ENCODE results near the gene ATXN7L1. TPM values are rescaled to one million over a fixed set of nuclear protein-coding genes. Genes with fewer than 3 reads are reported as not detected.
"Not testable (repeated sequence)": the region's sequence is repeated elsewhere in the genome, so short reads cannot be mapped to it uniquely, and the experiment has no call there.

ATXN7L1 gene
- polyA plus RNA-seq, 3 donors: 10.3 to 12.9 (median 11.4) TPM

- no peak for DNase-seq (ENCODE audit: extremely low read depth in 1 of 11, low read depth in 9 of 11, low spot score in 4 of 11)
Observed at GRCh38 chr7:105871142-105871541, 5.3 kb downstream of the ATXN7L1 start.

- no peak for DNase-seq (ENCODE audit: extremely low read depth in 1 of 11, low read depth in 9 of 11, low spot score in 4 of 11)
Observed at GRCh38 chr7:105866102-105866801, 10.1 kb downstream of the ATXN7L1 start.

DNA sequence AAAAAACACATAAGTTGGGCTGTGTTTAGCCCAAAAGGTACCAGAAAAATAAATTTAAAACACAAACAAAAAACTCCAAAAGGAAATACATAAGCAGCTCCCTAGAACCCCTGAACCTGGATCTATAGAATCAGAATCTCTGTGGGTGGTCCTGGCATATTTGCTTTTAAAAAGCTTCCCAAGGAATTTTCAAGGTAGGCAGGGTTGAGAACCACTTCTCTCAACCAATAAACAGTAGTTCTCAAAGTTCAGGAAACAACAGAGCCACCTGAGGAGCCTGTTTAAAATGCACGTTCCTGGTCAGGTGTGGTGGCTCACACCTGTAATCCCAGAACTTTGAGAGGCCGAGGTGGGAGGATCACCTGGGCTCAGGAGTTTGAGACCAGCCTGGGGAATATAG lies 12.5 kb downstream of the ATXN7L1 start:
- DNase-seq (ENCODE audit: extremely low read depth in 1 of 11, low read depth in 9 of 11, low spot score in 4 of 11): no peak

GRCh38 chr7:105862770-105863169 lies 13.6 kb downstream of the ATXN7L1 start:
- DNase-seq (ENCODE audit: extremely low read depth in 1 of 11, low read depth in 9 of 11, low spot score in 4 of 11): no peak

- no peak for DNase-seq (ENCODE audit: extremely low read depth in 1 of 11, low read depth in 9 of 11, low spot score in 4 of 11)
Observed at GRCh38 chr7:105862276-105862675, 14.1 kb downstream of the ATXN7L1 start.

- DNase-seq (ENCODE audit: extremely low read depth in 1 of 11, low read depth in 9 of 11, low spot score in 4 of 11): no peak
Observed at GRCh38 chr7:105861224-105861623, 15.2 kb downstream of the ATXN7L1 start.

- no peak for DNase-seq (ENCODE audit: extremely low read depth in 1 of 11, low read depth in 9 of 11, low spot score in 4 of 11)
Observed at GRCh38 chr7:105860793-105861192, 15.6 kb downstream of the ATXN7L1 start.

- no peak for DNase-seq (ENCODE audit: extremely low read depth in 1 of 11, low read depth in 9 of 11, low spot score in 4 of 11)
Observed at GRCh38 chr7:105857009-105857952, 19.1 kb downstream of the ATXN7L1 start.

DNA sequence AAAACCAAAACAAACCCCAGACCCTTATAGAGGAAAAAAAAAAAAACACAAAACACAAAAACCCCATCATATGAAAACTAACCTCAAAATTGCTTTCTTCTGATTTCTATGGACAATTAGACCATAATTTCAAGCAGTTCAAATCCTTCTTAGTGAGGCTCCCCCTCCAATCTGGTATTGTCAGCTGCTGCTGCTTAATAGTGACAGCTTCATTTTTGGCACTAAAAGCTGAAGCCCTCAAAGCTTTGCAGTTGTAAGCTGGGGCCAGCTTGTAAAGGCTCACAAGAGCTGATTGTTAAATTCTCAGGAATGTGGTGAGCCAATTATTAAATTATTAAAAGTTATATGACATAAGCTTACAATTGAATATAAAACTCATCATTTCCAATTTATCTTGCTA lies 21.9 kb downstream of the ATXN7L1 start:
- DNase-seq (ENCODE audit: extremely low read depth in 1 of 11, low read depth in 9 of 11, low spot score in 4 of 11): no peak

GRCh38 chr7:105853931-105854419 lies 22.4 kb downstream of the ATXN7L1 start:
- peak in 7 of 11 donors; percentile 30 to 67 (median 55) for DNase-seq (ENCODE audit: extremely low read depth in 1 of 11, low read depth in 9 of 11, low spot score in 4 of 11)

GRCh38 chr7:105851064-105851463 lies 25.3 kb downstream of the ATXN7L1 start:
- DNase-seq (ENCODE audit: extremely low read depth in 1 of 11, low read depth in 9 of 11, low spot score in 4 of 11): no peak

- no peak for DNase-seq (ENCODE audit: extremely low read depth in 1 of 11, low read depth in 9 of 11, low spot score in 4 of 11)
Observed at GRCh38 chr7:105849122-105849855, 27.1 kb downstream of the ATXN7L1 start.

- DNase-seq (ENCODE audit: extremely low read depth in 1 of 11, low read depth in 9 of 11, low spot score in 4 of 11): no peak
Observed at GRCh38 chr7:105846404-105846803, 30.0 kb downstream of the ATXN7L1 start.

- not testable (repeated sequence) for DNase-seq (ENCODE audit: extremely low read depth in 1 of 11, low read depth in 9 of 11, low spot score in 4 of 11)
Observed at GRCh38 chr7:105844681-105845080, 31.7 kb downstream of the ATXN7L1 start.

DNA sequence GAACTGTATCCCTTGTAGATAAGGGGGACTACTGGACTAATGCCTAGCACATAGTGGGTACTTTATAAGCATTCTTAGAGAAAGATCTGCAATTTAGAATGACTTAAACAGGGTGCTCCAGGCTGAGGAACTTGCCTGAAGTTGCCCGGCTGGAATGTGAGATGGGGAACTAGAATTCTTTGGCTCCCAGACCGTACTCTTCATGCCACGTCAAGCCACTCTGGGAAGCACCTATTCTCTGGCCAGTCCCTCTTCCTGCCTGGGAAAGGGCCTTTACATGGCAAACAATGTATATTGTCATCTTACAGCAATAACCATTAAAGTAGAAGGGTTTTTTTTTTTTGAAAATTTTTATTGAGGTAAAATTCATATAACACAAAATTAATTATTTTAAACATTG lies 34.5 kb downstream of the ATXN7L1 start:
- no peak for DNase-seq (ENCODE audit: extremely low read depth in 1 of 11, low read depth in 9 of 11, low spot score in 4 of 11)

DNA sequence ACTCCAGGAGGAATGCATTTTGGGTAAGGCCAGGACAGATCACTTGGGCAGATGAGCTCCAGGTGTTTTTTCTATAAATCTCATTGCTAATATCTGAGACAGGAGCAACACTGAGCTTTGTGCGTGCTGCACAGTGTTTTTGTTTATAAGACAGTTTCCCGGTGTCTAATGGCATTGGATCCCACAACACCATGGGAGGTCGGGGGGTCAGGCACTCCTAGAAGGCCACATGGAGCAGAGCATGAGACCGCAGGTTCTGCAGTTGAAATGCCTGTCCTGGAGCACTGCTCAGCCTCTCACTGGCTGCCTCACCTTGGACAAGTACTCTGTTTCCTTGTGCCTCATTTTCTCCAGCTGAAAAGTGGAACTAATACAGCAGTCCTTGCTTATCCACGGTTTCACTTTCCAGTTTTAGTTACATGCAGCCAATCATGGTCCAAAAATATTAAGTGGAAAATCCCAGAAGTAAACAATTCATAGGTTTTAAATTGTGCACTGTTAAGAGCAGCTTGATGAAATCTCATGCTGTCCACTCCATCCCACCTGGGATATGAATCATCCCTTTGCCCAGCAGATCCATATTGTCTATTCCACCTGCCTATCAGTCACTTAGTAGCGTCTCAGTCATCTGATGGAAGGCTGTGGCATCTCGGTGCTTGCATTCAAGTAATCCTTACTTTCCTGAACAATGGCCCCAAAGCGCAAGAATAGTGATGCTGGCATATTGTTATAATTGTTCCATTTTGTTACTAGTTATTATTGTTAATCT lies 35.2 kb downstream of the ATXN7L1 start:
- no peak for DNase-seq (ENCODE audit: extremely low read depth in 1 of 11, low read depth in 9 of 11, low spot score in 4 of 11)

DNA sequence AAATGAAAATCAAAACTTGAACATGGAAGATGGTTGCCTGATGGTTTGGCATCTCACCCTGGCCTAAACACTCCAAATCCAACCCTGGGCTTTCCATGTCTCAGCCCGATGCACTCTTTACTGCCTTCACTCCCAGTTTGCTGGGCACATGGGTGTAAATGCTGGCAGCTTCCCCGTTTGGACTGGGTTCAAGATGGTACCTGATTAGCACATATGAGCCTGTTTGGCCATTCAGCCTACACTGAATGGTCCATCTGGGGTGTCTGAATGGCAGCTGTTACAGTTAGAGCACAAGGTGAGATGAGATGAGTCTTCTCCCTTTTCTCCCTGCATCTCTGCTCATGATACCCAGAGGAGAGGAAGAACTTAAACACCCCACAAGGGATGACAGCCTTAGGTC lies 37.1 kb downstream of the ATXN7L1 start:
- DNase-seq (ENCODE audit: extremely low read depth in 1 of 11, low read depth in 9 of 11, low spot score in 4 of 11): no peak

GRCh38 chr7:105838627-105839231 lies 37.7 kb downstream of the ATXN7L1 start:
- no peak for DNase-seq (ENCODE audit: extremely low read depth in 1 of 11, low read depth in 9 of 11, low spot score in 4 of 11)

All from renal cortex interstitium (tissue), 11 donors.